GM19193 (cell line): ENCODE data around the gene ZFYVE9.

Experiments
- POLR2A ChIP-seq: IDR thresholded peaks from 4 replicates; pipeline ENCODE4 v1.6.1; 2011; ENCODE audit not compliant: insufficient read depth, insufficient read length; ENCODE audit errors: extremely low read depth

The ZFYVE9 gene

GRCh38 chr1:52141513-52142219 lies at the start of gene ZFYVE9:
TSS of gene ZFYVE9 (plus strand) at chr1:52142089. CDS start at chr1:52233207, 91,118 bp downstream.
- TF ChIP-seq POLR2A, result peak; percentile 34

GRCh38 chr1:52096216-52096615 lies 45.7 kb upstream of the ZFYVE9 start:
- no peak for TF ChIP-seq POLR2A

DNA sequence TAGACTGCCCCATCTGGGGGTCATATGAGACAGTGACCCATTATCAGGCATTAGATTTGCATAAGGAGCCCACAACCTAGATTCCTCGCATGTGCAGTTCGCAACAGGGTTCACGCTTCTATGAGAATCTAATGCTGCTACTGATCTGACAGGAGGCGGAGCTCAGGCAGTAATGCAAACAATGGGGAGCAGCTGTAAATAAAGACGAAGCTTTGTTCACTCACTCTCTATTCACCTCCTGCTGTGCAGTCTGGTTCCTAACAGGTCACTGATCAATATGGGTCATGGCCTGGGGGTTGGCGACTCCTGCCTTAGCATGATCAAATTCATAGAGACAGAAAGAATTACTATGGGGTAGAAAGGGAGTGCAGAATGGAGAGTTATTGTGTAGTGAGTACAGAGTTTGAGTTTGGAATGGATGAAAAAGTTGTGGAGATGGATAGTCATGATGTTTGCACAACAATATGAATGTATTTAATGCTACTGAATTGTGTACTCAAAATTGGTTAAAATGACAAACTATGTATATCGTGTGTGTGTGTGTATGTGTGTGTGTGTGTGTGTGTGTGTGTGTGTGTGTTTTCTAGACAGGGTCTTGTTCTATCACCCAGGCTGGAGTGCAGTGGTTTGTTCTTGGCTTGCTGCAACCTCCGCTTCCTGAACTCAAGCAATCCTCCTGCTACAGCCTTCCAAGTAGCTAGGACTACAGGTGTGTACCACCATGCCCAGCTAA lies 43.6 kb upstream of the ZFYVE9 start:
- TF ChIP-seq POLR2A, result no peak

GRCh38 chr1:52102336-52103013 lies 39.4 kb upstream of the ZFYVE9 start:
- no peak for TF ChIP-seq POLR2A

DNA sequence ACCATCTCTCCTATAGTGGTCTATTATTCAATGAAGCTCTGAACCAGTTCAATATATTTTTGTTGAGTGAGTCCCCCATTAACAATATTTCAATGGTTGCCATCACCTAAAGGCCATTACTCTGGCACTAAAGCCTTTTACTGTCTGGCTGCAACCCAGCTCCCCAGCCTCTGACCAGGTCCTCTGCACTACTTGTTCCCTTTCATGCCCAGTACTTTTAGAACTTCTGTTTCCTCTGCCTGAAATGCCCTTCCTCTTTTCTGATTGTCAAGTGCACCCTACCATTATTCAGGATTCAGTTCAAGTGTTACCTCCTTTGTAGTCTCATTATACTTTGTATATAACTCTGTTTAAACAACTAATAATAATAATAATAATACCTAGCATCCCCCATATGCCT lies 30.4 kb upstream of the ZFYVE9 start:
- TF ChIP-seq POLR2A, result no peak

GRCh38 chr1:52112489-52112888 lies 29.4 kb upstream of the ZFYVE9 start:
- TF ChIP-seq POLR2A, result no peak

- TF ChIP-seq POLR2A, result no peak
Observed at GRCh38 chr1:52119301-52120079, 22.4 kb upstream of the ZFYVE9 start.

DNA sequence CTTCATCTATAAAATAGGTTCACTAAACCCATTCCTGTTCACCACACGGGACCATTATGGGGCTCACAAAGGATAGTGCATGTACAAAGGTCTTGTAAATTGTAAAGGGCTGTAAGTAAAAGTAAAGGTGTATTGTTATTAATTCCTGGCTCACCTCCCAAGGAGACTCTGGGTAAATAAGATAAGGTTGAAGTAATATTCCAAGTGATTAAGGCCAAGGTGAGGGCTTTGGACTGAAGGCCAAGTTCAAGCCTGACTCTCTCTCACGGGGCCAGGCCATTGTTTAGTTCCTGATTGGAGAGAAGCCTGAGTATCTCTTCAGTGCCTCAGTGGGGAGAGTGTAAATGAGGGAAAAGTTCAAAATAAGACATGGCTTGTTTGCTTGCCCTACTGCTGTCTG lies 19.5 kb upstream of the ZFYVE9 start:
- no peak for TF ChIP-seq POLR2A

GRCh38 chr1:52123622-52124021 lies 18.3 kb upstream of the ZFYVE9 start:
- no peak for TF ChIP-seq POLR2A

- no peak for TF ChIP-seq POLR2A
Observed at GRCh38 chr1:52125736-52126359, 16.0 kb upstream of the ZFYVE9 start.

GRCh38 chr1:52127181-52128180 lies 14.4 kb upstream of the ZFYVE9 start:
- TF ChIP-seq POLR2A, result no peak

DNA sequence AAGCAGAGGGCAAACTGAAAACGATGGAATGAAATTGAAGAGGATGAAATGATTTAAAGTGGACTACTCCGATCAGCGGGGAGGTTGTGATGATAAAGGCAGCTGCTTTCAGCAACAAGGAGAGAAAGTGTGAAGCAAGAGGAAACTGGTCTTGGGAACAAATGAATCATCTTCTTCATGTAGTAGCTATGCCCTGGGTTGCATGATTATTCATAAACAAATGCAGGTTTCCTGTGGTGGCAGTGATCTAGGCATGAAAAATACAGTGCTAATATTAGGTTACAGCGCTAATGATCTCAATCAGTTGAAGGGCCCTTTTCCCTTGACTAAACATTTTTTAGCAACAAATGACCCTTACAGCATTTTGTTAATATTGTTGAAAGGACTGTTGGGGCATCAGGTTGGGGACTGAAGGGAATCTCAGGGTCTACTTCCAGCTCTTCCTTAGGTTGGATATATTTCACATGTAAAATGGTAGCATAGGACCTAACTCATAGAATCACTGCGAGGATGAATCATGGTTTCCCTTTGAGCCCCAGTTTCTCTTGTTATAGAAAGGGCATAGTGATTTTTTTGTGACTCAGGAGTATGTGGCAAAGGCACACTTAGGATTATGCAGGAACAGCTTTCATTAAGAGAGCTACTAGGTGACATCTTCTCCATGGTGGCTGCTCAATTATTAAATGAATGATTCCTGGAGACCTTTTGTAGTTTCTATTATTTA lies 1.9 kb upstream of the ZFYVE9 start:
- no peak for TF ChIP-seq POLR2A
